Activated naive CD8-positive, alpha-beta T cell treated with anti-CD3 and anti-CD28 coated beads for 36 hours (primary cell): ENCODE measurements around the gene ABCF3. TPM values are rescaled to one million over a fixed set of nuclear protein-coding genes. Genes with fewer than 3 reads are reported as not detected.

ENCODE experiments used
- DNase-seq: peaks from one replicate; pipeline ENCODE4 v3.0.0; 2021
- H3K27ac Mint-ChIP-seq: one replicate; pipeline ENCODE4 v1.8.0; 2022; ENCODE audit warnings: mild to moderate bottlenecking, moderate library complexity, mixed read lengths
- H3K27me3 Mint-ChIP-seq: one replicate; pipeline ENCODE4 v1.8.0; 2022; ENCODE audit warnings: mild to moderate bottlenecking, mixed read lengths
- H3K36me3 Mint-ChIP-seq: one replicate; pipeline ENCODE4 v1.8.0; 2021; ENCODE audit warnings: mild to moderate bottlenecking, mixed read lengths
- H3K4me1 Mint-ChIP-seq: one replicate; pipeline ENCODE4 v1.8.0; 2021; ENCODE audit warnings: mixed read lengths
- H3K4me3 Mint-ChIP-seq: one replicate; pipeline ENCODE4 v1.8.0; 2022; ENCODE audit warnings: mild to moderate bottlenecking, moderate library complexity, mixed read lengths
- H3K9me3 Mint-ChIP-seq: one replicate; pipeline ENCODE4 v1.8.0; 2022; ENCODE audit warnings: mixed read lengths
- total RNA-seq, 2 experiments: library from RNA; stranded (reverse); gene quantifications; one replicate each; pipeline ENCODE4 v1.2.3, GENCODE V29; 2021

Gene ABCF3
- total RNA-seq, 2 experiments from 2014 or later: 57.2 to 58.7 TPM

GRCh38 chr3:184193991-184194539, 8.1 kb downstream of the ABCF3 start:
- peaks cover 4% of the 10 kb centered on the region for H3K4me1 Mint-ChIP-seq
- no peaks in the 10 kb centered on the region for H3K9me3 Mint-ChIP-seq
- DNase-seq: no peak
- no peaks in the 10 kb centered on the region for H3K27me3 Mint-ChIP-seq
- peaks cover 6% of the 10 kb centered on the region for H3K36me3 Mint-ChIP-seq
- H3K4me3 Mint-ChIP-seq: no peak overlapping the region
- no peak overlapping the region for H3K27ac Mint-ChIP-seq

DNA sequence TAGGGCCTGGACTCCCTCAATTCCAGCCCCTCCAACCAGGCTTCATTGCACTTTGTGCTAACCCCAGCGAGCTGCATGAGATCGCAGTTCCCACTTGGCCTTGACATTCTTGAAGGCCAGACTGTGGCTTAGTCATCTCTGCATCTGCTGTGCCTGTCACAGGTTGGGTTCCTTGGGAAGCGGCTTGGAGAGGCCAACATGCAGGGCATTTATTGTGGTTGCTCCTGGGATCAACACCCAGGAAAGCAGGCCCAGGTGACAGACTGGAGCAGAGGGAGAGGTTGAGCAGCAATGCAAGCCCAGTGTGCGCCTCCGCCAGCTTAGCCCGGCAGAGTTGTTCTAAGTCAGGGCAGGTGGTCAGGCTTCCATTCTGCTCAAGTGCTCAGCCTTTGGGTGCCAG, 10.5 kb downstream of the ABCF3 start:
- Mint-ChIP-seq H3K27ac (no peak overlapping the region), H3K4me3 (no peak overlapping the region), H3K27me3 (no peaks in the 10 kb centered on the region), H3K36me3 (peaks cover 4% of the 10 kb centered on the region), H3K9me3 (no peaks in the 10 kb centered on the region), H3K4me1 (no peaks in the 10 kb centered on the region)
- DNase-seq: no peak

- Mint-ChIP-seq H3K4me3 (no peak overlapping the region), H3K27me3 (no peaks in the 10 kb centered on the region), H3K9me3 (no peaks in the 10 kb centered on the region), H3K4me1 (no peaks in the 10 kb centered on the region), H3K36me3 (peaks cover 2% of the 10 kb centered on the region), H3K27ac (no peak overlapping the region)
- DNase-seq: no peak
Measured at GRCh38 chr3:184198509-184198908, 12.5 kb downstream of the ABCF3 start.

DNA sequence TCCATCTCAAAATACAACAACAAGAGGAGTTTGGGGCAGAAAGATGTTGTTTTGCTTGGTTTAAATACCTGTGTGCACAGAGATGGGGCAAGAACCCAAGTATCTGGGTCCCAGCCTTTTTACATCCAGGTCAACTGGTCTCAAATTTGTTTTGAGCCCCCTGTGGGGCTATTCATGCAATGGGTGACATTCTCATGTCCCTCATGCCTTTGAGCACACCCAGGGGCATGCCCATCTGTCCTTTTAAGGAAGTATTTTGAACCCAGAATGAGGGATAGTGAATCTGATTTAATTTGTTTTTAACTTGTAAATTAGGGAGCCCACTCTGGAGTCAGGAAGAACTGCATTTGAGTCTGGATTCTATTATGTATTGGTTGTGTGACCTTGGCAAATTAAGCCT, 14.8 kb downstream of the ABCF3 start:
- H3K27ac Mint-ChIP-seq: no peak overlapping the region
- no peaks in the 10 kb centered on the region for H3K4me1 Mint-ChIP-seq
- DNase-seq: no peak
- H3K27me3 Mint-ChIP-seq: no peaks in the 10 kb centered on the region
- H3K4me3 Mint-ChIP-seq: no peak overlapping the region
- no peaks in the 10 kb centered on the region for H3K36me3 Mint-ChIP-seq
- no peaks in the 10 kb centered on the region for H3K9me3 Mint-ChIP-seq

DNA sequence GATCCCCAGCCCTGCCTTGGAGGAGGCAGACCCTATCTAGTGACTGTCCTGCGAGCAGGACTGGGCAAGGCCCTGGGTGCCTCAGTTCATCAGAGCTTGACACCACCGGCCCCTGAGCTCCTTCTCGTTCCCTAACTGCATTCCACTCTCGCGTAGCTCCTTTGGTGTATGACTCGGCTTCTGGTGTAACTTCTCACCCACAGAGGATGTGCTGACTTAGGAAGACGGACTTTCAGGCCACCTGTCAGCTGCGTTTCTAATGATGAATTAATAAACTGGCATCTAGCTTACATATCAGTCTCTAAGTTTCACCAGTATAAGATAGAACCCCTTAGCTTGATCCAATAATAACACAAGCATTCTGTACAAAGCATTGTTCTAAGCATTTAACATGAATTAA, 17.5 kb downstream of the ABCF3 start:
- no peaks in the 10 kb centered on the region for H3K9me3 Mint-ChIP-seq
- no peaks in the 10 kb centered on the region for H3K36me3 Mint-ChIP-seq
- no peaks in the 10 kb centered on the region for H3K4me1 Mint-ChIP-seq
- no peak overlapping the region for H3K4me3 Mint-ChIP-seq
- DNase-seq: no peak
- H3K27me3 Mint-ChIP-seq: peaks cover 12% of the 10 kb centered on the region
- H3K27ac Mint-ChIP-seq: no peak overlapping the region

GRCh38 chr3:184209146-184209923, 23.3 kb downstream of the ABCF3 start:
- H3K4me1 Mint-ChIP-seq: no peaks in the 10 kb centered on the region
- no peak overlapping the region for H3K27ac Mint-ChIP-seq
- H3K4me3 Mint-ChIP-seq: no peak overlapping the region
- no peaks in the 10 kb centered on the region for H3K36me3 Mint-ChIP-seq
- H3K9me3 Mint-ChIP-seq: no peaks in the 10 kb centered on the region
- H3K27me3 Mint-ChIP-seq: peaks cover 12% of the 10 kb centered on the region
- DNase-seq: no peak

GRCh38 chr3:184211297-184211696, 25.3 kb downstream of the ABCF3 start:
- peaks cover 12% of the 10 kb centered on the region for H3K27me3 Mint-ChIP-seq

GRCh38 chr3:184211718-184212117, 25.7 kb downstream of the ABCF3 start:
- no peaks in the 10 kb centered on the region for H3K4me1 Mint-ChIP-seq
- DNase-seq: no peak
- H3K4me3 Mint-ChIP-seq: no peak overlapping the region
- H3K36me3 Mint-ChIP-seq: no peaks in the 10 kb centered on the region
- H3K27me3 Mint-ChIP-seq: peaks cover 9% of the 10 kb centered on the region
- no peaks in the 10 kb centered on the region for H3K9me3 Mint-ChIP-seq
- H3K27ac Mint-ChIP-seq: no peak overlapping the region

More at GRCh38 chr3:184211297-184211696, 25.3 kb downstream of the ABCF3 start:
- Mint-ChIP-seq H3K36me3 (no peaks in the 10 kb centered on the region), H3K4me1 (no peaks in the 10 kb centered on the region), H3K27ac (no peak overlapping the region), H3K4me3 (no peak overlapping the region), H3K9me3 (no peaks in the 10 kb centered on the region)
- DNase-seq: no peak

GRCh38 chr3:184218814-184219213, 32.8 kb downstream of the ABCF3 start:
- no peaks in the 10 kb centered on the region for H3K36me3 Mint-ChIP-seq
- H3K9me3 Mint-ChIP-seq: no peaks in the 10 kb centered on the region

GRCh38 chr3:184222521-184222920, 36.5 kb downstream of the ABCF3 start:
- no peak for DNase-seq
- Mint-ChIP-seq H3K27ac (no peak overlapping the region), H3K4me3 (no peak overlapping the region), H3K36me3 (no peaks in the 10 kb centered on the region), H3K27me3 (peaks cover 23% of the 10 kb centered on the region), H3K9me3 (no peaks in the 10 kb centered on the region), H3K4me1 (no peaks in the 10 kb centered on the region)

More at GRCh38 chr3:184218814-184219213, 32.8 kb downstream of the ABCF3 start:
- Mint-ChIP-seq H3K27me3 (peaks cover 5% of the 10 kb centered on the region), H3K27ac (no peak overlapping the region), H3K4me3 (no peak overlapping the region), H3K4me1 (no peaks in the 10 kb centered on the region)
- DNase-seq: no peak

- peaks cover 4% of the 10 kb centered on the region for H3K4me1 Mint-ChIP-seq
- no peaks in the 10 kb centered on the region for H3K9me3 Mint-ChIP-seq
- H3K4me3 Mint-ChIP-seq: no peak overlapping the region
- DNase-seq: no peak
- no peak overlapping the region for H3K27ac Mint-ChIP-seq
- H3K36me3 Mint-ChIP-seq: no peaks in the 10 kb centered on the region
- peaks cover 37% of the 10 kb centered on the region for H3K27me3 Mint-ChIP-seq
Measured at GRCh38 chr3:184223946-184224345, 37.9 kb downstream of the ABCF3 start.

GRCh38 chr3:184227481-184227935, 41.5 kb downstream of the ABCF3 start:
- Mint-ChIP-seq H3K36me3 (no peaks in the 10 kb centered on the region), H3K9me3 (no peaks in the 10 kb centered on the region), H3K4me1 (peaks cover 6% of the 10 kb centered on the region), H3K4me3 (no peak overlapping the region), H3K27me3 (peaks cover 58% of the 10 kb centered on the region), H3K27ac (no peak overlapping the region)
- DNase-seq: peak; percentile 53

GRCh38 chr3:184228376-184229137, 42.6 kb downstream of the ABCF3 start:
- H3K27me3 Mint-ChIP-seq: peaks cover 64% of the 10 kb centered on the region
- H3K4me3 Mint-ChIP-seq: peak overlapping the region; percentile 62

GRCh38 chr3:184229394-184230080, 43.5 kb downstream of the ABCF3 start, which contains the start of gene VWA5B2:
VWA5B2 (plus strand) TSS chr3:184229585; CDS start chr3:184230529, 944 bp downstream.
- no peaks in the 10 kb centered on the region for H3K9me3 Mint-ChIP-seq
- peak within 1 kb of the TSS; percentile 62 for H3K4me3 Mint-ChIP-seq
- H3K4me1 Mint-ChIP-seq: peaks cover 6% of the 10 kb centered on the region
- no peak within 1 kb of the TSS for H3K27ac Mint-ChIP-seq
- H3K27me3 Mint-ChIP-seq: peaks cover 64% of the 10 kb centered on the region
- no peaks in the 10 kb centered on the region for H3K36me3 Mint-ChIP-seq
- peak; percentile 87 for DNase-seq

More at GRCh38 chr3:184228376-184229137, 42.6 kb downstream of the ABCF3 start:
- Mint-ChIP-seq H3K27ac (no peak overlapping the region), H3K9me3 (no peaks in the 10 kb centered on the region), H3K36me3 (no peaks in the 10 kb centered on the region), H3K4me1 (peaks cover 6% of the 10 kb centered on the region)
- DNase-seq: no peak
